ENCODE measurements around the gene GLO1.
A peak's percentile ranks its signal among the peaks of the same experiment; 100 is the strongest.

The GLO1 gene

DNA sequence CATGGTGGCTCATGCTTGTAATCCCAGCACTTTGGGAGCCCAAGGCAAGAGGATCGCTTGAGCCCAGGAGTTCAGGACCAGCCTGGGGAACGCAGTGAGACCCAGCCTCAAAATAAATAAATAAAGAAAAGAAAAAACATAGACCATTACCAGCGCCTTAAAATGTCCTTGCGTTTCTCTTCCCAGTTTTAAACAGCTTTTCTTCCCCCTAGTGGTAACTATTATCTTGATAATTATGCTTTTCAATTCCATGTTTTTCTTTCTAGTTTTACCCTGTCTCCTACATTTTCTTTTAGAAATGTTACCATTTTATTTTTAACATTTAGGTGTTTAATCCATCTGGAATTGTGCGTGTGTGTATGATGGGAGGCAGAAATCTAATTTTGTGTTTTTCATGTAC lies 36.6 kb upstream of the GLO1 start:
- Histone ChIP-seq H3K27me3 (replicated peaks; ENCODE audit: insufficient read depth, low read length) (no peaks in the 10 kb centered on the region), H3K4me3 (ENCODE audit: low read length) (no peak overlapping the region), H3K4me2 (ENCODE audit: low read depth, low read length) (no peak overlapping the region), H3K27ac (ENCODE audit: low read length) (no peak overlapping the region), H3K9ac (ENCODE audit: low read length) (no peak overlapping the region), H3K79me2 (ENCODE audit: low read length) (no peaks in the 10 kb centered on the region), H3K36me3 (replicated peaks; ENCODE audit: insufficient read depth, low read length) (no peaks in the 10 kb centered on the region), H3K9me3 (replicated peaks; ENCODE audit: insufficient read depth, low read length) (no peaks in the 10 kb centered on the region), H3F3A (ENCODE audit: insufficient read depth, low read length) (no peaks in the 10 kb centered on the region), H2AFZ (ENCODE audit: low read length) (no peak overlapping the region), H3K9me2 (replicated peaks; ENCODE audit: insufficient read depth, low read length) (no peaks in the 10 kb centered on the region), H3K4me1 (ENCODE audit: low read length) (no peaks in the 10 kb centered on the region), H4K20me1 (ENCODE audit: insufficient read depth, low read length) (no peaks in the 10 kb centered on the region)
- DNase-seq, result no peak
- TF ChIP-seq EZH2phosphoT487 (IDR thresholded peaks at IDR 0.05; ENCODE audit: low read length) (no peak), EZH2 (optimal IDR thresholded peaks at IDR 0.05; ENCODE audit: low read depth, low read length) (no peak)
- TF ChIP-seq, protein P1, sequence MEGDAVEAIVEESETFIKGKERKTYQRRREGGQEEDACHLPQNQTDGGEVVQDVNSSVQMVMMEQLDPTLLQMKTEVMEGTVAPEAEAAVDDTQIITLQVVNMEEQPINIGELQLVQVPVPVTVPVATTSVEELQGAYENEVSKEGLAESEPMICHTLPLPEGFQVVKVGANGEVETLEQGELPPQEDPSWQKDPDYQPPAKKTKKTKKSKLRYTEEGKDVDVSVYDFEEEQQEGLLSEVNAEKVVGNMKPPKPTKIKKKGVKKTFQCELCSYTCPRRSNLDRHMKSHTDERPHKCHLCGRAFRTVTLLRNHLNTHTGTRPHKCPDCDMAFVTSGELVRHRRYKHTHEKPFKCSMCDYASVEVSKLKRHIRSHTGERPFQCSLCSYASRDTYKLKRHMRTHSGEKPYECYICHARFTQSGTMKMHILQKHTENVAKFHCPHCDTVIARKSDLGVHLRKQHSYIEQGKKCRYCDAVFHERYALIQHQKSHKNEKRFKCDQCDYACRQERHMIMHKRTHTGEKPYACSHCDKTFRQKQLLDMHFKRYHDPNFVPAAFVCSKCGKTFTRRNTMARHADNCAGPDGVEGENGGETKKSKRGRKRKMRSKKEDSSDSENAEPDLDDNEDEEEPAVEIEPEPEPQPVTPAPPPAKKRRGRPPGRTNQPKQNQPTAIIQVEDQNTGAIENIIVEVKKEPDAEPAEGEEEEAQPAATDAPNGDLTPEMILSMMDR (IDR thresholded peaks at IDR 0.05; ENCODE audit: low read length), result peak; percentile 15; the same call in 1 of the 2 replicates

DNA sequence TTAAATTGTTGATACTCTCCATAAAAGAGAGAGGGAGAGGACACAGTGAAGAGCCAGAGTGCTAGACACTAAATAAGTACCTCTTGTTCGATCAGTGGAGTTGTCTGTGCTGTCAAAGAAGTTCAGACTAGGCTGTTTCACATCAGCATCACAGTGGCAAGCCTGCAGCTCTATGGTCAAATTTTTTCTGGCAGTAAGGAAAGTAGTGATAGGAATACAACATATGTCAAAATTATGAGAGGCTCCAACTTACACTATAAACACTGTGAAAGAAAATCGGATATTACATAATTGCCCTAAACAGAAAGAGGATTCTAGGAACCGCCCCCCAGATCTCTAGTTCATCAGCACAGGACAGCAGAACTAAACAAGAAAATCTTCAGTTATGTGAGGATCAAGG lies 35.3 kb upstream of the GLO1 start:
- Histone ChIP-seq H3K9me2 (replicated peaks; ENCODE audit: insufficient read depth, low read length) (no peaks in the 10 kb centered on the region), H3K4me2 (ENCODE audit: low read depth, low read length) (no peak overlapping the region), H3K36me3 (replicated peaks; ENCODE audit: insufficient read depth, low read length) (no peaks in the 10 kb centered on the region), H3K9me3 (replicated peaks; ENCODE audit: insufficient read depth, low read length) (no peaks in the 10 kb centered on the region), H3K27ac (ENCODE audit: low read length) (no peak overlapping the region), H3F3A (ENCODE audit: insufficient read depth, low read length) (no peaks in the 10 kb centered on the region), H3K9ac (ENCODE audit: low read length) (no peak overlapping the region), H3K4me1 (ENCODE audit: low read length) (no peaks in the 10 kb centered on the region), H4K20me1 (ENCODE audit: insufficient read depth, low read length) (no peaks in the 10 kb centered on the region), H3K27me3 (replicated peaks; ENCODE audit: insufficient read depth, low read length) (no peaks in the 10 kb centered on the region), H3K79me2 (ENCODE audit: low read length) (no peaks in the 10 kb centered on the region), H3K4me3 (ENCODE audit: low read length) (no peak overlapping the region), H2AFZ (ENCODE audit: low read length) (no peak overlapping the region)
- no peak for TF ChIP-seq EZH2 (optimal IDR thresholded peaks at IDR 0.05; ENCODE audit: low read depth, low read length)
- TF ChIP-seq, protein P1 (IDR thresholded peaks at IDR 0.05; ENCODE audit: low read length), result no peak
- TF ChIP-seq EZH2phosphoT487 (IDR thresholded peaks at IDR 0.05; ENCODE audit: low read length), result no peak
- no peak for DNase-seq

DNA sequence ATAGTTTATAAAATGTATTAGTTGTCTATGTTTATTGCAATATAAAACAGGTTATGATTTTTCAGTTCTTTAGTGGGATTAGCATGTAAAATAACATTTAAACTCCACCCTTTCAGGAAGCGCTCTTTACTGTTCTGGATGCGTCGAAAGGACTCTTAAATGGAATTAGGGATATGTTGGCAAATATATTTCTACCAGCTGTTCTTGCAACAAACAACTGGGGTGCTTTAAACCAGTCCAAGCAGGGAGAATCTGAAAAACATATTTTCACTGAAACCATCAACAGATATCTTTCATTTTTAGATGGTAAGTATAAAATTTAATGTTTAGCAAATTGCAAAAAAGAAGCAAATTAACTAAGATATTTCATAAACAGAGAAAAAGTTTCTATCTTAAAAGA lies 34.0 kb upstream of the GLO1 start:
- Histone ChIP-seq H3K9me2 (replicated peaks; ENCODE audit: insufficient read depth, low read length) (no peaks in the 10 kb centered on the region), H2AFZ (ENCODE audit: low read length) (no peak overlapping the region), H3K9me3 (replicated peaks; ENCODE audit: insufficient read depth, low read length) (no peaks in the 10 kb centered on the region), H3K27me3 (replicated peaks; ENCODE audit: insufficient read depth, low read length) (no peaks in the 10 kb centered on the region), H3K79me2 (ENCODE audit: low read length) (no peaks in the 10 kb centered on the region), H3K4me1 (ENCODE audit: low read length) (no peaks in the 10 kb centered on the region), H3K27ac (ENCODE audit: low read length) (no peak overlapping the region), H3K4me3 (ENCODE audit: low read length) (no peak overlapping the region), H3K4me2 (ENCODE audit: low read depth, low read length) (no peak overlapping the region), H3K9ac (ENCODE audit: low read length) (no peak overlapping the region), H4K20me1 (ENCODE audit: insufficient read depth, low read length) (no peaks in the 10 kb centered on the region), H3K36me3 (replicated peaks; ENCODE audit: insufficient read depth, low read length) (no peaks in the 10 kb centered on the region), H3F3A (ENCODE audit: insufficient read depth, low read length) (no peaks in the 10 kb centered on the region)
- DNase-seq, result no peak
- no peak for TF ChIP-seq EZH2 (optimal IDR thresholded peaks at IDR 0.05; ENCODE audit: low read depth, low read length)
- TF ChIP-seq EZH2phosphoT487 (IDR thresholded peaks at IDR 0.05; ENCODE audit: low read length), result no peak
- TF ChIP-seq, protein P1 (IDR thresholded peaks at IDR 0.05; ENCODE audit: low read length), result no peak
